Fibroblast of skin of left biceps (primary cell): ENCODE measurements around the gene POPDC2.
A peak's percentile ranks its signal among the peaks of the same experiment; 100 is the strongest.

Source experiments
- DNase-seq, 2 experiments: peaks; one replicate each; pipeline ENCODE4 v3.0.0-alpha.2; 2013; ENCODE audit warnings: low read depth in 2 of 2

The POPDC2 gene

GRCh38 chr3:119641416-119641815, 19.0 kb downstream of the POPDC2 start:
- DNase-seq = no peak

- DNase-seq = no peak
Observed at GRCh38 chr3:119639494-119640350, 20.7 kb downstream of the POPDC2 start.

GRCh38 chr3:119637679-119638477, 22.5 kb downstream of the POPDC2 start:
- peak; percentile 81 to 87 for DNase-seq

- DNase-seq = no peak
Observed at GRCh38 chr3:119636891-119637611, 23.3 kb downstream of the POPDC2 start.

- no peak for DNase-seq
Observed at GRCh38 chr3:119636249-119636648, 24.1 kb downstream of the POPDC2 start.

GRCh38 chr3:119635719-119636118, 24.7 kb downstream of the POPDC2 start:
- no peak for DNase-seq

GRCh38 chr3:119632829-119633228, 27.6 kb downstream of the POPDC2 start:
- no peak for DNase-seq

GRCh38 chr3:119632216-119632615, 28.2 kb downstream of the POPDC2 start:
- no peak for DNase-seq

GRCh38 chr3:119631516-119631915, 28.9 kb downstream of the POPDC2 start:
- no peak for DNase-seq

- DNase-seq = no peak
Observed at GRCh38 chr3:119630880-119631329, 29.5 kb downstream of the POPDC2 start.

- DNase-seq = no peak
Observed at GRCh38 chr3:119630128-119630879, 30.1 kb downstream of the POPDC2 start.

GRCh38 chr3:119628816-119629445, 31.5 kb downstream of the POPDC2 start:
- no peak for DNase-seq

- no peak for DNase-seq
Observed at GRCh38 chr3:119628390-119628789, 32.0 kb downstream of the POPDC2 start.

- no peak for DNase-seq
Observed at GRCh38 chr3:119627461-119627860, 32.9 kb downstream of the POPDC2 start.

- DNase-seq = no peak
Observed at GRCh38 chr3:119626196-119626595, 34.2 kb downstream of the POPDC2 start.

- no peak for DNase-seq
Observed at GRCh38 chr3:119625451-119626153, 34.8 kb downstream of the POPDC2 start.

GRCh38 chr3:119624002-119624720, 36.2 kb downstream of the POPDC2 start:
- no peak for DNase-seq

GRCh38 chr3:119620899-119621298, 39.5 kb downstream of the POPDC2 start:
- no peak for DNase-seq

GRCh38 chr3:119619094-119619493, 41.3 kb downstream of the POPDC2 start:
- DNase-seq = no peak

GRCh38 chr3:119616056-119616455, 44.3 kb downstream of the POPDC2 start:
- no peak for DNase-seq
